Caco-2 (cell line): ENCODE results near the gene CLEC18A. TPM values are rescaled to one million over a fixed set of nuclear protein-coding genes. Genes with fewer than 3 reads are reported as not detected.

Experiments
- BruUV-seq: library from RNA; stranded (reverse); fragments of 400-500 nt; replicated peaks from 2 replicates; lab custom pipeline; 2021; lab: Mats Ljungman, UMichigan
- CTCF ChIA-PET: fragments of 300-600 bp; sonication (Branson Sonifier 250); formaldehyde crosslinking; loops from one replicate; lab custom pipeline; 2022; ENCODE audit warnings: antibody characterized with exemption; lab: Charles Lee
- POLR2A ChIA-PET: fragments of 300-600 bp; sonication (Branson Sonifier 250); formaldehyde crosslinking; loops from one replicate; lab custom pipeline; 2022; ENCODE audit warnings: antibody characterized with exemption; lab: Charles Lee
- DNase-seq, 2 experiments: peaks; one replicate each; pipeline versions ENCODE4 v3.0.0 to v3.0.0-alpha.2; 2020 to 2022
- H3K27me3 ChIP-seq: replicated peaks from 2 replicates; pipeline ENCODE4 v1.6.0; 2011; ENCODE audit warnings: low read length; ENCODE audit not compliant: control insufficient read depth, insufficient read depth
- H3K36me3 ChIP-seq: 2 replicates; pipeline ENCODE4 v1.5.1; 2011; ENCODE audit warnings: low read length; ENCODE audit not compliant: control insufficient read depth, insufficient read depth
- H3K4me1 ChIP-seq: fragments of 250-450 bp; sonication (Bioruptor Pico); 2 replicates; pipeline ENCODE4 v1.5.1; 2020; ENCODE audit warnings: mild to moderate bottlenecking
- H3K4me3 ChIP-seq: 2 replicates; pipeline ENCODE4 v1.5.1; 2011; ENCODE audit warnings: low read depth, mild to moderate bottlenecking, control low read depth, low read length
- H3K9me3 ChIP-seq: fragments of 250-450 bp; sonication (Bioruptor Pico); 2 replicates; pipeline ENCODE4 v1.5.1; 2020; ENCODE audit warnings: mild to moderate bottlenecking, moderate library complexity
- H3K27ac Mint-ChIP-seq: one replicate; pipeline ENCODE4 v1.8.0; 2022; ENCODE audit warnings: mixed read lengths; ENCODE audit not compliant: unreplicated experiment
- H3K27me3 Mint-ChIP-seq: one replicate; pipeline ENCODE4 v1.8.0; 2022; ENCODE audit warnings: mixed read lengths; ENCODE audit not compliant: insufficient read depth, unreplicated experiment
- H3K36me3 Mint-ChIP-seq: one replicate; pipeline ENCODE4 v1.8.0; 2022; ENCODE audit warnings: mild to moderate bottlenecking, mixed read lengths; ENCODE audit not compliant: insufficient read depth, unreplicated experiment
- H3K4me1 Mint-ChIP-seq: one replicate; pipeline ENCODE4 v1.8.0; 2022; ENCODE audit warnings: low read depth, mixed read lengths; ENCODE audit not compliant: unreplicated experiment
- H3K4me3 Mint-ChIP-seq: one replicate; pipeline ENCODE4 v1.8.0; 2022; ENCODE audit warnings: mild to moderate bottlenecking, moderate library complexity, mixed read lengths; ENCODE audit not compliant: unreplicated experiment
- H3K9me3 Mint-ChIP-seq: one replicate; pipeline ENCODE4 v1.8.0; 2022; ENCODE audit warnings: mixed read lengths; ENCODE audit not compliant: unreplicated experiment
- intact Hi-C: fragments of 100-400 bp; cut with micrococcal nuclease; formaldehyde crosslinking; loops from one replicate; pipeline ENCODE4 v1.10.0; 2022; ENCODE audit not compliant: unreplicated experiment
- total RNA-seq: library from RNA; stranded (reverse); gene quantifications from 2 replicates; pipeline ENCODE4 v1.2.3, GENCODE V29; 2022
- TF ChIP-seq, protein P1 (sequence below), 2 experiments: fragments of 200-600 bp in 1 of 2; IDR thresholded peaks; 1 replicate in 1 of 2; 2 replicates in 1 of 2; pipeline versions ENCODE4 v1.5.1 to v1.8.0; 2011 to 2022; ENCODE audit warnings: antibody characterized with exemption in 1 of 2, control low read depth in 1 of 2, inconsistent platforms in 1 of 2, low read depth in 1 of 2, low read length in 1 of 2, mild to moderate bottlenecking in 1 of 2, moderate library complexity in 1 of 2; ENCODE audit not compliant: insufficient read depth in 1 of 2, severe bottlenecking in 1 of 2, unreplicated experiment in 1 of 2

CLEC18A gene
- total RNA-seq, 1 experiment from 2014 or later, result 1.3 TPM

DNA sequence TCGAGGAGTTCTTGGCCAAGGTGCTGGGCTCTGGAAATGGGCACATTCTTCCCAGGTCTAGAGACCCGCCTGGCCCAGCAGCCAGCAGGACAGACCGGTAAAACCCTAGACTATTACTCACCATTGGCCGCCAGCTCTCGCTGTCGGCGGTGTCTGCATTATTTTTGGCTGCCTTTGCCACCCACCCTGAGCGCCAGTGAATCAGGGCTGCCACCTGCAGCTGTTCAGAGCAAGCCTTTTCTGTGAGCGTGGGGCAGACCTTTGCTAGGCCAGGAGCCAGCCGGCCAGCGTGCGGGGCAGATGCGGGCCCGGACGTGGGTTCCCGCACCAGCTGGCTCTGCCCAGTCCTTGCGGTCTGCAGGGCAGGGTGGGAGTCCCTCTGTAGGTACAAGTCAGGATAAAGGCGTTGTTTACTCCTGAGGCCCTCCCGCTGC is 15.8 kb upstream of the CLEC18A start:
- intact Hi-C loops, result no loop called here
- Mint-ChIP-seq H3K27ac (no peak overlapping the region), H3K36me3 (peaks cover 19% of the 10 kb centered on the region), H3K4me1 (no peaks in the 10 kb centered on the region), H3K4me3 (no peak overlapping the region), H3K27me3 (no peaks in the 10 kb centered on the region), H3K9me3 (no peaks in the 10 kb centered on the region)
- H3K9me3 ChIP-seq, result no peaks in the 10 kb centered on the region
- H3K27me3 ChIP-seq, result no peaks in the 10 kb centered on the region
- CTCF ChIA-PET, result no interaction called here
- TF ChIP-seq, protein P1, sequence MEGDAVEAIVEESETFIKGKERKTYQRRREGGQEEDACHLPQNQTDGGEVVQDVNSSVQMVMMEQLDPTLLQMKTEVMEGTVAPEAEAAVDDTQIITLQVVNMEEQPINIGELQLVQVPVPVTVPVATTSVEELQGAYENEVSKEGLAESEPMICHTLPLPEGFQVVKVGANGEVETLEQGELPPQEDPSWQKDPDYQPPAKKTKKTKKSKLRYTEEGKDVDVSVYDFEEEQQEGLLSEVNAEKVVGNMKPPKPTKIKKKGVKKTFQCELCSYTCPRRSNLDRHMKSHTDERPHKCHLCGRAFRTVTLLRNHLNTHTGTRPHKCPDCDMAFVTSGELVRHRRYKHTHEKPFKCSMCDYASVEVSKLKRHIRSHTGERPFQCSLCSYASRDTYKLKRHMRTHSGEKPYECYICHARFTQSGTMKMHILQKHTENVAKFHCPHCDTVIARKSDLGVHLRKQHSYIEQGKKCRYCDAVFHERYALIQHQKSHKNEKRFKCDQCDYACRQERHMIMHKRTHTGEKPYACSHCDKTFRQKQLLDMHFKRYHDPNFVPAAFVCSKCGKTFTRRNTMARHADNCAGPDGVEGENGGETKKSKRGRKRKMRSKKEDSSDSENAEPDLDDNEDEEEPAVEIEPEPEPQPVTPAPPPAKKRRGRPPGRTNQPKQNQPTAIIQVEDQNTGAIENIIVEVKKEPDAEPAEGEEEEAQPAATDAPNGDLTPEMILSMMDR (IDR thresholded peaks at IDR 0.05; ENCODE audit: insufficient read depth in 1 of 2, low read depth in 1 of 2, low read length in 1 of 2, severe bottlenecking in 1 of 2, unreplicated experiment in 1 of 2), result no peak
- DNase-seq, result no peak
- POLR2A ChIA-PET, result no interaction called here
- H3K36me3 ChIP-seq, result peaks cover 3% of the 10 kb centered on the region
- no peak overlapping the region for H3K4me3 ChIP-seq
- H3K4me1 ChIP-seq, result no peaks in the 10 kb centered on the region
- BruUV-seq, result no TSS peak

DNA sequence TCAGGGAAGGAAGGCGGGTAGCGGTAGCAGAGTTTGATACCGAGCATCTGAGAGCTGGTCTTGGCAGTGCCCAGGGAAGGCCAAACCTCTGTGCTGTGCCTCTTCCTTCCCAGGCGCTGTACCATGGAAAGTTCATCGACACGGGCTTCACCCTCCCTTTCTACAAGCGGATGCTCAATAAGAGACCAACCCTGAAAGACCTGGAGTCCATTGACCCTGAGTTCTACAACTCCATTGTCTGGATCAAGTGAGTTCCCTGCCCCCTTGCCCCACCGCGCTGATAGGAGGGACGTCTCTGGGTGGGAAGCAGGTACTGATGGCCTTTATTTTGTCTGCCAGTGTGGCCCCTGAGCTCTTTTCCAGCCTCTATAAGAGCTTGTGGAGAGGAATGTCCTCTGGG is 15.4 kb upstream of the CLEC18A start:
- DNase-seq, result no peak
- H3K4me3 ChIP-seq, result no peak overlapping the region
- no peaks in the 10 kb centered on the region for H3K4me1 ChIP-seq
- no peaks in the 10 kb centered on the region for H3K9me3 ChIP-seq
- H3K4me1 Mint-ChIP-seq, result no peaks in the 10 kb centered on the region
- no peak overlapping the region for H3K4me3 Mint-ChIP-seq
- no peaks in the 10 kb centered on the region for H3K9me3 Mint-ChIP-seq
- H3K27me3 Mint-ChIP-seq, result no peaks in the 10 kb centered on the region
- no TSS peak for BruUV-seq
- no peak overlapping the region for H3K27ac Mint-ChIP-seq
- H3K36me3 Mint-ChIP-seq, result peaks cover 19% of the 10 kb centered on the region
- TF ChIP-seq, protein P1 (IDR thresholded peaks at IDR 0.05; ENCODE audit: insufficient read depth in 1 of 2, low read depth in 1 of 2, low read length in 1 of 2, severe bottlenecking in 1 of 2, unreplicated experiment in 1 of 2), result no peak
- ChIA-PET POLR2A (no interaction called here), CTCF (no interaction called here)
- H3K27me3 ChIP-seq, result no peaks in the 10 kb centered on the region
- H3K36me3 ChIP-seq, result peaks cover 3% of the 10 kb centered on the region
- intact Hi-C loops, result no loop called here

DNA sequence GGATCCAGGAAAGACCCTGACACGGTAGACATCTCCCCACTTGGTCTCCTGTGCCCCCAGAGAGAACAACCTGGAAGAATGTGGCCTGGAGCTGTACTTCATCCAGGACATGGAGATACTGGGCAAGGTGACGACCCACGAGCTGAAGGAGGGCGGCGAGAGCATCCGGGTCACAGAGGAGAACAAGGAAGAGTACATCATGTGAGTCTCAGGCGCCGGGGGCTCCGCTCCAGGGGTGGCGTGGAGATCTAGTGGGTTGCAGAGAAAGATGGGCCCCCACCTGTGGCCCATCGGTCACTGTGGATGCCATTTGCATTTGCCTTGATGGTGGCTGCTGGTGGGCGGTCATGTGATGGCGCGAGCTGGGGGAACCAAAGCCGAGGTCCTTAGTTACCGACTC is 14.9 kb upstream of the CLEC18A start:
- intact Hi-C loops, result no loop called here
- no peaks in the 10 kb centered on the region for H3K4me1 Mint-ChIP-seq
- TF ChIP-seq, protein P1 (IDR thresholded peaks at IDR 0.05; ENCODE audit: insufficient read depth in 1 of 2, low read depth in 1 of 2, low read length in 1 of 2, severe bottlenecking in 1 of 2, unreplicated experiment in 1 of 2), result no peak
- H3K4me3 Mint-ChIP-seq, result no peak overlapping the region
- H3K4me3 ChIP-seq, result no peak overlapping the region
- BruUV-seq, result no TSS peak
- H3K27me3 Mint-ChIP-seq, result no peaks in the 10 kb centered on the region
- no peak for DNase-seq
- H3K27ac Mint-ChIP-seq, result no peak overlapping the region
- H3K9me3 Mint-ChIP-seq, result no peaks in the 10 kb centered on the region
- ChIA-PET CTCF (no interaction called here), POLR2A (no interaction called here)
- H3K36me3 ChIP-seq, result peaks cover 3% of the 10 kb centered on the region
- H3K9me3 ChIP-seq, result no peaks in the 10 kb centered on the region
- no peaks in the 10 kb centered on the region for H3K4me1 ChIP-seq
- peaks cover 19% of the 10 kb centered on the region for H3K36me3 Mint-ChIP-seq
- H3K27me3 ChIP-seq, result no peaks in the 10 kb centered on the region
